GM19351 (cell line): Measurements from ENCODE around the gene LETM1.
A peak's percentile ranks its signal among the peaks of the same experiment; 100 is the strongest.

ENCODE experiments used
- ATAC-seq: cut with Tn5 transposase; IDR thresholded peaks from one replicate; pipeline ENCODE4 v1.9.1; 2021; ENCODE audit warnings: mild to moderate bottlenecking, moderate library complexity; ENCODE audit not compliant: unreplicated experiment

The LETM1 gene

DNA sequence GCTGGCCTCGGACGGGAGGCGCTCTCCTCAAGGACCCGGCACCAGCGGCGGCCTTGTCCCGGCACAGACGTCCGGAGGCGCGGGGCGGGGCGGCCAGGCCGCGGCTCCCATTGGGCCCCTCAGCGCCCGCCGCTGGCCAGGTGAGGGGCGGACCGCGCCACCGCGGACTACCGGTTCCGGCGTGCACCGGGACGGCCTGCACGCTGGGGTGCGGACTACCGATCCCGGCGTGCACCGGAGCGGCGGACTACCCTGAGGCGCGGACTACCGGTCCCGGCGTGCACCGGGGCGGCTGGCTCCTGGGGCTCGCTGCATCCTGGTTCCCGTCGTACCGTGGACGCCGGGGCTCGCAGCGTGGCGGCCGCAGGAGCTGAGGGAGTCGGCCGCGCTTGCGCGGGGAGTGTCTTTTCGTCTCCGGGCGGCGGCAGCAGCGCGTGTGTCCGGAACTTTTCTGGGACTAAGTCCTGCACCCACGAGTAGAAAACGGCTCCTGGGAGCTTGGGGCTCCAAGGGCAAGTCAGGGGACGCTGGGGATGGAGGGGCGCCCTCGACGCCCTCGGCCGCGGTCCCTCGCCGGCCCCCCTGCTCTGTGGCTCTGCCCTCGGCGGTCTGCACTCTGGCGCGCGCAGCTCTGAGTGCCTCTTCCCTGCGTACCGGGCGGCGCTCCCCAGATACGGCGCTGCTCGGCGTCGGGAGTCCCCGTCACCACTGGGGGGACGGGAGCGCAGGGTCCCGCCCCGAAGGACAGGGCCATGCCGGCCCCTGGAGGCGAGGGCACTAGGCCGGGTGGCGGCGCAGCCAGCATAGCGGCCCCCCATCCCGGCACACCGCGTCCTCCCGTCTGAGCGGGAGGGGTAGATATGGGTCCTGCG is at the start of gene LETM1:
Gene LETM1, minus strand, starts transcription at position 86 of the 872 bp plus-strand sequence. CDS start 206 bp downstream, outside the sequence.
- ATAC-seq: peak; percentile 85

- ATAC-seq: no peak
Measured at GRCh38 chr4:1904042-1904441, 48.1 kb upstream of the LETM1 start.

GRCh38 chr4:1903035-1903434 is 47.1 kb upstream of the LETM1 start:
- ATAC-seq: no peak

GRCh38 chr4:1902243-1902642 is 46.3 kb upstream of the LETM1 start:
- ATAC-seq: no peak

DNA sequence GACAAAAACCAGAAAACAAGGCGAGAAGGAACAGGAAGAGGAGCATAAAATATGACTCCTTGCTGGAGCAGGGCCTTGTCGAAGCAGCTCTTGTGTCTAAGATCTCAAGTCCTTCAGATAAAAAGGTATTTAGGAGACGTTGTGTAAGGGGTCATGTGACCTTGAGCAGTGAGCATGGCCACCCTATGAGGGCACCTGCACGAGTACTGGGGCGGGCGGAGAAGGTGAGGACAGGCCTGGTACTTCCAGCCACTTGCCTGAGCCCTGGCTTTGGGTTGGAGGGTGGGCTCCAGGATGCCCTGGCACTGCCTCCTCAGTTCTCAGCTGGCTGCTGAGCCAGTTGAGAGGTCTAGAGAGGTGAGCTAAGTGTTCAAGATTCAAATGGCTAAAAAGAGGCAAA is 45.2 kb upstream of the LETM1 start:
- no peak for ATAC-seq

DNA sequence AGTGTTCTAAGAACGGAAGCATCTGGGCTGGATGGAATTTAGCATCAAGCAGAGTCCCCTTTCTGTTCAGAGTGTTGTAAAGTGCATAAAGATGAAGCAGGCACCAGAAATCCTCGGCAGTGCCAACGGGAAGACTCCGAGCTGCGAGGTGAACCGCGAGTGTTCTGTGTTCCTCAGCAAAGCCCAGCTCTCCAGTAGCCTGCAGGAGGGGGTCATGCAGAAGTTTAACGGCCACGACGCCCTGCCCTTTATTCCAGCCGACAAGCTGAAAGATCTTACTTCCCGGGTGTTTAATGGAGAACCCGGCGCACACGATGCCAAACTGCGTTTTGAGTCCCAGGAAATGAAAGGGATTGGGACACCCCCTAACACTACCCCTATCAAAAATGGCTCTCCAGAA is 44.7 kb upstream of the LETM1 start:
- ATAC-seq: no peak

DNA sequence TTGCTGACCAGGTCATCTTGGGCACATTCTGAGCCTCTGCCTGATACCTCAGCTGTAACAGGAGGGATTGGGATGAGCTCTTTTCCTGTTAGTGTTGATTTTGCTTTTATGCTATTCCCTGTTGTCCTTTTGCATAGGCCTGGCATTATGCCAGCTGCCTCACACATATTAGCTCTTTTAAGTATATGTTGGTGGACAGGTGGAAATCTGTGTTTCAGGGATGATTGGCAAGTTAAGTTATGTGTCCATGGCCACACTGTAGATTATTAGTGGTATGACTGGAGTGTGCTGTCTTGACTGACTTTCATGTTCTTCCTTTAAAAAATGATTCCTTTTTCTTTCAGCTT is 44.1 kb upstream of the LETM1 start:
- no peak for ATAC-seq

GRCh38 chr4:1899149-1900086 is 43.5 kb upstream of the LETM1 start:
- ATAC-seq: peak; percentile 95

- no peak for ATAC-seq
Measured at GRCh38 chr4:1898681-1899080, 42.7 kb upstream of the LETM1 start.

- ATAC-seq: no peak
Measured at GRCh38 chr4:1898007-1898406, 42.1 kb upstream of the LETM1 start.

- ATAC-seq: no peak
Measured at GRCh38 chr4:1896658-1896991, 40.7 kb upstream of the LETM1 start.

GRCh38 chr4:1895971-1896657 is 40.2 kb upstream of the LETM1 start:
- ATAC-seq: no peak

DNA sequence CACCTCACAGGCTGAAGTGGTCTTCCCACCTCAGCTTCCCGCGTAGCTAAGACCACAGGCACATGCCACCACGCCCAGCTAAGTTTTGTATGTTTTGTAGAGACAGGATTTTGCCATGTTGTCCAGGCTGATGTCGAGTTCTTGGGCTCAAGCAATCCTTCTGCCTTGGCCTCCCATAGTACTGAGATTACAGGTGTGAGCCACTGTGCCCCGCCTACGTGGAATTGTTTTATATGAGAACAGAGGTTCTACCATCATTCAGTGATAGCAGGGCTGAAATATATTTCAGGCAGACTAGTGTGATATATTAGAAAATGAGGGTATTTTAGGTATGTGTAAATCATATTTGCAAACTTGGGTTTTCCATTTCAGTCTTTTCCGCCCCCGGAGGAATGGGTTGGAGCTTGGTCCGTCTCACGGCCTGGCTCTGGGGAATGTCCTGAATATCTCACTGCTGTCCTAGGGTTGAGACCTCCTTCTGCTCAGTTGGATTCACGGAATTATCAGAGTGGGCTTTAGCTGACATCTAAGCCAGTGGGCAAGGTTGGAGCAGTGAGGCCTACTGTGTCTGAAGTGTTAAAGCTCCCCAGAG is 35.1 kb upstream of the LETM1 start:
- ATAC-seq: no peak

DNA sequence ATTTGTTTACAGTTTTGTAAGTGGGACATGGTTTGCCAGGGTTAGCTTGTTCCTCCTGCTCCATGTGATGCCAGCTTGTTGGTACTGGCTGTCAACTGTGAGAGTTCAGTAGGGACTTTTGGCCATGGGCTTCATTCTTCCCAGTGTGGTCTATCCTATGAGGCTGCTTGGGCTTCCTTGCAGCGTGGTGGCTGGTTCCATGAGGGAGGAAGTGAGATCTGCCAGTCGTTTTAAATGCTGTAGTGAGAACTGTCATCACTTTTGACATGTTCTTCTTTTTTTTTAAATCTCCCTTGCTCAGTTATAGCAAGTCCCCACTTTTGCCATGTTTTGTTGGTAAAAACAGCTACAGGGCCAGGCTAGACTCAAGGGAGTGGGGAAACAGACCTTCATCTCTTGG is 31.1 kb upstream of the LETM1 start:
- no peak for ATAC-seq

- ATAC-seq: no peak
Measured at GRCh38 chr4:1885414-1885813, 29.5 kb upstream of the LETM1 start.

- no peak for ATAC-seq
Measured at GRCh38 chr4:1883583-1883982, 27.6 kb upstream of the LETM1 start.

- no peak for ATAC-seq
Measured at GRCh38 chr4:1882850-1883271, 26.9 kb upstream of the LETM1 start.

DNA sequence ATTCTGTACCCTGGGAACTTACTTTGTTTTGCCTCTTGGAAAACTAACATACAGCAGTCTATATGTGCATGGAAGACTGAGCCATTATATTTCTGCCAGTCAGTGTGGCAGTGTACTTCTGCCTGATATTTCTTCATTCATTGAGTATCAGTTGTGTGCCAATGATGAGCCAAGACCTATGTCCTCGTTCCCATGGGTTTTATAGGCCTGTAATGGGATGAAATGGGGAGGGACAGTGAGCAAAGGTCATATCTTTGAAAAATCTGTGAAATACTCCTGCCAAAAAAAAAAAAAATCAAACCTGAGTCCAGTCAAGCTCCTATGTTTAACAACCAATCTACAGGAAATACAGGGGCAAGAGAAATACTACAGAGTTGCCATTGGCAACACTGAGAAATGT is 24.4 kb upstream of the LETM1 start:
- no peak for ATAC-seq

DNA sequence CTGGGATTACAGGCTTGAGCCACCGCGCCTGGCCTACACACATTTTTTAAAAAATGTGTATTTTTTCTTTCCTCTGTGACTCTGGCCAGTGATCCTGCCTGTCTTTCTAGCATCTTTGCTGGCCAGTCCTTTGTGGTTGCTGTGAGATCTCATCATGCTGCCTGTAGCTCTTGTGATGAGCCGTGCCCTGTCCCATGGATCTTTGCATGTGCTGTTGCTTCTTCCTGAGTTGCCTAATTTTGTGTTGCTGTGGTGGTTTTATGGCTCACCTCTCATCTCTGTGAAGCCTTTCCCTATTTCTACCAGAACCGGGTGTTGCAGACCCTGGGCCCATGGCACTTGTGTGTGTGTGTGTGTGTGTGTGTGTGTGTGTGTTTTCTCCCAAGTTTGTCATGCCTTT is 23.5 kb upstream of the LETM1 start:
- no peak for ATAC-seq

GRCh38 chr4:1874201-1874600 is 18.2 kb upstream of the LETM1 start:
- ATAC-seq: no peak

DNA sequence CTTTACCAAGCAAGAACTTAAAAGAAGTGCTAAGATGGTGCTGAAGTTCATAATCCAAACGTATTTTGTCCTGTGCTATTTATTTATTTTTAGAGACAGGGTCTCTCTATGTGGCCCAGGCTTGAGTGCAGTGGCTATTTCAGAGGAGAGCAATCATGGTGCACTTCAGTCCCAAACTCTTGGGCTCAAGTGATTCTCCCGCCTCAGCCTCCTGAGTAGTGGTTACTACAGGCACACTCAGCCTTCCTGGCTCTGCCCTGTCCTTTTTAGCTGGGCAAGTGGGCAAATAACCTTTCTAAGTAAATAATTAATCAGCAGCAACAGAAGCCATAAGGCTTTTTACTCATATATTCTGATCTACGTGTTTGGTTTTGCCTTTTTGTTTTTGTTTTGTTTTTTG is 17.8 kb upstream of the LETM1 start:
- no peak for ATAC-seq
